Erythroblast (primary cell): ENCODE results near the gene ACCS.

Experiments used
- GATA1 ChIP-seq: IDR thresholded peaks from 2 replicates; pipeline ENCODE4 v1.6.1; 2011; ENCODE audit warnings: low read depth, mild to moderate bottlenecking, control low read depth, low read length, moderate library complexity
- POLR2A ChIP-seq: IDR thresholded peaks from 2 replicates; pipeline ENCODE4 v1.6.1; 2011; ENCODE audit warnings: mild to moderate bottlenecking, low read length

DNA sequence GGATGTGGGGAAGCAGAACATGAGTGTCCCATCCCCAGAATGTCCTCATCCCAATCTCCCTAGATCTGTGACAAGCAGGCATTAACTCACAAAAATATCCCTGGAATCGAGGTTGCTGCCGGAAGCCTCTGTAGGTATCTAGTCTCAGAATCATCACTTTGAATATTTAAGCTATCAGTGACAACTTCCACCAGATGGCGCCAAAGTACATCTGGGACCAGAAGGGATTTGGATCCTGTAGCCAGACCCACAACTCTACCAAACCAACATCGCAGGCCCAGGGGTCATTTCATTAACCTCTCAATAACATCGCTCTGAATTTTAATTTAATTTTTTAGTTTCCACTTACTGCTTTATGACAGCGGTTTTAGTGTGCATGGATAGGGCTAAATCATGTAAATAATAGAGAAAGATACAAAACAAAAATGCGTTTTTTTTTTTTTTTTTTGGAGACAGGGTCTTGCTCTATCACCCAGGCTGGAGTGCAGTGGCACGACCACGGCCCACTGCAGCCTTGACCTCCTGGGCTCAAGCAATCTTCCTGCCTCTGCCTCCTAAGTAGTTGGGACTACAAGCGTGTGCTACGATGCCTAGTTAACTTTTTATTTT lies 28.3 kb downstream of the ACCS start:
- no peak for TF ChIP-seq POLR2A
- no peak for TF ChIP-seq GATA1
